GM12864 (cell line): ENCODE results near the gene PREX1.

Source experiments
- DNase-seq: peaks from one replicate; pipeline ENCODE4 v3.0.0-alpha.2; 2011; ENCODE audit warnings: low read depth
- H3K4me3 ChIP-seq: 2 replicates; pipeline ENCODE4 v1.5.1; 2011; ENCODE audit warnings: mild to moderate bottlenecking, low read depth, low read length, control low read depth
- CTCF ChIP-seq: IDR thresholded peaks from 2 replicates; pipeline ENCODE4 v1.5.1; 2011; ENCODE audit warnings: low read depth, mild to moderate bottlenecking, moderate library complexity, low read length, control low read depth, inconsistent platforms; ENCODE audit errors: missing control alignments

PREX1 gene

GRCh38 chr20:48708116-48708515, 119.7 kb downstream of the PREX1 start:
- H3K4me3 ChIP-seq, result no peak overlapping the region
- no peak for TF ChIP-seq CTCF
- no peak for DNase-seq

GRCh38 chr20:48706710-48707365, 121.0 kb downstream of the PREX1 start:
- no peak overlapping the region for H3K4me3 ChIP-seq
- no peak for DNase-seq
- peak; percentile 27 for TF ChIP-seq CTCF

- TF ChIP-seq CTCF, result no peak
- no peak for DNase-seq
- H3K4me3 ChIP-seq, result no peak overlapping the region
Observed at GRCh38 chr20:48706116-48706656, 121.6 kb downstream of the PREX1 start.

- DNase-seq, result no peak
- TF ChIP-seq CTCF, result no peak
Observed at GRCh38 chr20:48705240-48706115, 122.3 kb downstream of the PREX1 start.

GRCh38 chr20:48704761-48705160, 123.0 kb downstream of the PREX1 start:
- H3K4me3 ChIP-seq, result no peak overlapping the region
- no peak for TF ChIP-seq CTCF
- DNase-seq, result no peak

More at GRCh38 chr20:48705240-48706115, 122.3 kb downstream of the PREX1 start:
- no peak overlapping the region for H3K4me3 ChIP-seq

- no peak for DNase-seq
Observed at GRCh38 chr20:48703511-48704219, 124.1 kb downstream of the PREX1 start.

More at GRCh38 chr20:48703511-48704219, 124.1 kb downstream of the PREX1 start:
- no peak overlapping the region for H3K4me3 ChIP-seq
- TF ChIP-seq CTCF, result no peak
